ENCODE data around the gene ZEB2.

The ZEB2 gene

DNA sequence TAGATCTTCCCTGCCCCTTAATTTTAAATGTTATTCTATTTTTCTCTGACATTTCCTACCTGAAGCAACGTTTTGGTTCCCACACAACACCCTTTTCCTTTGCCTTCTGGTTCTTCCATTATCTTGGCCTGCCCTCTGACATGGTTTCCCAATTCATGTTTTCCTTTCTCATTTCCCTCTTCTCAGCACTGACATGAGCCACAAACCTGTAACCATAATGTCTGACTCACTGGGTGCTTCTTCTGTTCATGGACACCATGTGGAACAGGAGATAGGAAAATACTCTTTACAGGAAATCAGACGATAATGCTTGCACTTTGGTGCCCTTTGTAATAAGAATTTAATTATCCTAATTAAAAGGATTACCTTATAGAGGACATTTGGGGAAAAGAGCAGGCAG lies 142.0 kb downstream of the ZEB2 start:
- CTCF ChIA-PET, result no interaction called here
- DNase-seq (ENCODE audit: extremely low spot score), result no peak
- POLR2A ChIA-PET, result no interaction called here
- TF ChIP-seq CTBP1 (IDR thresholded peaks at IDR 0.05; ENCODE audit: borderline replicate concordance) (no peak), NFRKB (IDR thresholded peaks at IDR 0.05) (no peak), SUZ12 (IDR thresholded peaks at IDR 0.05) (no peak), ARNT (IDR thresholded peaks at IDR 0.05) (no peak), SP1 (IDR thresholded peaks at IDR 0.05) (no peak), ELF4 (IDR thresholded peaks at IDR 0.05) (no peak), BHLHE40 (IDR thresholded peaks at IDR 0.05; ENCODE audit: borderline replicate concordance) (no peak)
- TF ChIP-seq, protein P1, sequence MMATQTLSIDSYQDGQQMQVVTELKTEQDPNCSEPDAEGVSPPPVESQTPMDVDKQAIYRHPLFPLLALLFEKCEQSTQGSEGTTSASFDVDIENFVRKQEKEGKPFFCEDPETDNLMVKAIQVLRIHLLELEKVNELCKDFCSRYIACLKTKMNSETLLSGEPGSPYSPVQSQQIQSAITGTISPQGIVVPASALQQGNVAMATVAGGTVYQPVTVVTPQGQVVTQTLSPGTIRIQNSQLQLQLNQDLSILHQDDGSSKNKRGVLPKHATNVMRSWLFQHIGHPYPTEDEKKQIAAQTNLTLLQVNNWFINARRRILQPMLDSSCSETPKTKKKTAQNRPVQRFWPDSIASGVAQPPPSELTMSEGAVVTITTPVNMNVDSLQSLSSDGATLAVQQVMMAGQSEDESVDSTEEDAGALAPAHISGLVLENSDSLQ (IDR thresholded peaks at IDR 0.05), result no peak

DNA sequence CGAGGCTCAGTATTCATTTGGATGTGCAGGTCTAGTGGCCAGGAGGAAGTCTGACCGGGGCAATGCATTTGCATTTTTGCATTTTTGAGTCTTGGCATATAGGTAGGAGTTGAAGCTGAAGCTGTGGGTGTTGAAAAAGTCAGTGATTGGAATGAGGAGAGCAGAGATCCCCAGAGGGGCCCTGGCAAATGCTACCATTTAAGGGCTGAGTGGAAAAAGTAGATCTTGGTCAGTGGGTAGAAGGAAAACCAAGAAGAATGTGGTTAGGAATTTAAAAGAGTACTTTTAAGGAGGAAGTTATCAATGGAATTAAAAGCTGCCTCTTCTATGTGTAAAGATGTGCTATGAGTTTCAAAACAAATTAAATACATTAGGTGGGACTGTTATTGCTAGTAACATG lies 143.0 kb downstream of the ZEB2 start:
- CTCF ChIA-PET, result no interaction called here

DNA sequence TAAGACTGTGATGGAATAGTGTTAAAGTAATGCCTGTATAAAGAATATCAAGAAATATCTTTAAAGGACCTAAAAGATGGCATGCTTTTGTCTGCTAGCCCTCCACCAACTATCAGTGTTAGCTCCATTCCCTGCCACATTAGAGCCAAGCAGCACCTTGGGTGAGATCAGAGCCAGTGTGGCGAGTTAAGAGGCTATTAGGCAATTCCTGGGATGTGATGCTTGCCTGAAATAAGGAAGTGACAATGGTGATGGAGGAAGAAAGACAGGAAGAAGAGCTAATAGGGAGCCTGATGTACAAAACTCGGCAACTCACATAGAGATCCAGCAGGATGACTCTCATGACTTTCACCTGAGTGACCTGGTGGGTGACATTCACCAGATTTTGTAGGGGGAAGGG lies 143.5 kb downstream of the ZEB2 start:
- CTCF ChIA-PET, result interaction anchor here (0.5 kb wide), 1 partner anchor 243 kb away, joined by 4 read pairs; no protein-coding TSS in a partner anchor
- no peak for DNase-seq (ENCODE audit: extremely low spot score)
- POLR2A ChIA-PET, result no interaction called here
- TF ChIP-seq, protein P1 (IDR thresholded peaks at IDR 0.05), result no peak
- TF ChIP-seq SP1 (IDR thresholded peaks at IDR 0.05) (no peak), L3MBTL2 (conservative IDR thresholded peaks at IDR 0.05) (no peak), FOXA1 (IDR thresholded peaks at IDR 0.05) (no peak), ARNT (IDR thresholded peaks at IDR 0.05) (no peak), NFRKB (IDR thresholded peaks at IDR 0.05) (no peak), FOXK2 (IDR thresholded peaks at IDR 0.05) (no peak), ZNF384 (IDR thresholded peaks at IDR 0.05) (no peak), LEF1 (IDR thresholded peaks at IDR 0.05; ENCODE audit: borderline replicate concordance) (no peak), HDGF (IDR thresholded peaks at IDR 0.05; ENCODE audit: borderline replicate concordance) (no peak), BHLHE40 (IDR thresholded peaks at IDR 0.05; ENCODE audit: borderline replicate concordance) (no peak), SUZ12 (IDR thresholded peaks at IDR 0.05) (no peak), ELF4 (IDR thresholded peaks at IDR 0.05) (no peak), CTBP1 (IDR thresholded peaks at IDR 0.05; ENCODE audit: borderline replicate concordance) (no peak), FOXM1 (IDR thresholded peaks at IDR 0.05; ENCODE audit: borderline replicate concordance) (no peak), TARDBP (IDR thresholded peaks at IDR 0.05) (no peak)

More for the DNA sequence above, 143.0 kb downstream of the ZEB2 start:
- DNase-seq (ENCODE audit: extremely low spot score), result no peak
- TF ChIP-seq BHLHE40 (IDR thresholded peaks at IDR 0.05; ENCODE audit: borderline replicate concordance) (no peak), CTBP1 (IDR thresholded peaks at IDR 0.05; ENCODE audit: borderline replicate concordance) (no peak), SUZ12 (IDR thresholded peaks at IDR 0.05) (no peak), TARDBP (IDR thresholded peaks at IDR 0.05) (no peak), SP1 (IDR thresholded peaks at IDR 0.05) (no peak), ZNF384 (IDR thresholded peaks at IDR 0.05) (no peak), FOXK2 (IDR thresholded peaks at IDR 0.05) (no peak), FOXA1 (IDR thresholded peaks at IDR 0.05) (no peak), L3MBTL2 (conservative IDR thresholded peaks at IDR 0.05) (no peak), HDGF (IDR thresholded peaks at IDR 0.05; ENCODE audit: borderline replicate concordance) (no peak), ARNT (IDR thresholded peaks at IDR 0.05) (no peak), ELF4 (IDR thresholded peaks at IDR 0.05) (no peak), FOXM1 (IDR thresholded peaks at IDR 0.05; ENCODE audit: borderline replicate concordance) (no peak), NFRKB (IDR thresholded peaks at IDR 0.05) (no peak), LEF1 (IDR thresholded peaks at IDR 0.05; ENCODE audit: borderline replicate concordance) (no peak)
- TF ChIP-seq, protein P1 (IDR thresholded peaks at IDR 0.05), result no peak
- POLR2A ChIA-PET, result no interaction called here

DNA sequence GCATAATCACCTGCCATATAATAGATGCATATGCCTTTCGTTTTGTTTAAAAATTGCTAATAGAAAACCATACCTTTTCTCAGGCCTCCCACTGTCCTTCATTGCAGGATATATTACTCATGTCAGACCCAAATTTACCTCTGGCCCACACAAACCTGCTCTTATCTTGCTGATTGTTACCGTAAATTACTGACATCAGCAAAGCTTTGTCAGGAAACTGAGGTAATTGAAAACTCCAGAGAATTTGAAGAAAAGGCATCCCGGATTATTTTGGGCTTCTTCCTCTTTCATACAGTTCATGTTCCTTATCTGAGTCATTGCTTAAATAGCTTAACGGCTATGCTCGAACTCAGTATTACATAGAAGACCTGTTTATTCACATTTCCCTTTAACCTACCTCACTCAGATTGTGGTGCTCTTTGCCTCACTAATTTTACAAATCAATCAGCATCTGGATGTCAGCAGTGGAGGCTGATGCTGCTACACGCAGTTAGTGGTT lies 145.7 kb downstream of the ZEB2 start:
- ChIA-PET CTCF (no interaction called here), POLR2A (no interaction called here)
- TF ChIP-seq BHLHE40 (IDR thresholded peaks at IDR 0.05; ENCODE audit: borderline replicate concordance) (no peak), HDGF (IDR thresholded peaks at IDR 0.05; ENCODE audit: borderline replicate concordance) (no peak), ARNT (IDR thresholded peaks at IDR 0.05) (no peak), NFRKB (IDR thresholded peaks at IDR 0.05) (no peak), SUZ12 (IDR thresholded peaks at IDR 0.05) (no peak), SP1 (IDR thresholded peaks at IDR 0.05) (no peak), L3MBTL2 (conservative IDR thresholded peaks at IDR 0.05) (no peak), FOXK2 (IDR thresholded peaks at IDR 0.05) (no peak), ELF4 (IDR thresholded peaks at IDR 0.05) (no peak), ZNF384 (IDR thresholded peaks at IDR 0.05) (no peak), FOXA1 (IDR thresholded peaks at IDR 0.05) (no peak), LEF1 (IDR thresholded peaks at IDR 0.05; ENCODE audit: borderline replicate concordance) (no peak), TARDBP (IDR thresholded peaks at IDR 0.05) (no peak), CTBP1 (IDR thresholded peaks at IDR 0.05; ENCODE audit: borderline replicate concordance) (no peak), FOXM1 (IDR thresholded peaks at IDR 0.05; ENCODE audit: borderline replicate concordance) (no peak)
- TF ChIP-seq, protein P1 (IDR thresholded peaks at IDR 0.05), result no peak
- no peak for DNase-seq (ENCODE audit: extremely low spot score)

DNA sequence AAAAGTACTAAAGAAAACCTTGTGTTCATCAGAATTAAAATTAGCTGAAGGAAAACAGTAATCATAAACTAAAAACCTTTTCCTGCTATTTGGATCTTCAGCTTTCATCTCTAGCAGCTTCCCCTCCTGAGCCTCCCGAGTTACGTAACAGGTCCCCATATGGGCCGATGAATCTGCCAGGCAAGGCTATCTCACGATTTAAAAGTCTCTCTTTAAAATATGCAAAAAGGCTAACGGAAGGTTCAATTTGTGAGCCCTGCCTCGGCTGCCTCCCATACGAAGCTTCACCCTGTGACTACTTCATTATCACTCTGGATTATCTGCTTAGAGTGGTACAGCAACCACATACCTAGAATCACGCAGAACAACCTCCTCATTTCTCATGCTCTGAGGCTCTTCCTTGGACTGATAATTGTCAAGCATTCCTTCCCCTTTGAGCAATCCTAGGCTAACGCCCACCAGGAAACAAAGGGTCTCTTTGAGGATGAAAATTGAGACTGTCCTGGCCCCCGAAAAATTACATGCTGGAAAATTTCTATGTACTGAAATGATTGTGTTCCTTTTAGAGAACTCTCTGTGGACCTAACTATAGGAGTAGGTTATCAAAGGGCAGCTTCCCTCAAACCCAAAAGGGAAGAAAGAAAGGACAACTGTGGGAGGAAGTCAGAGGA lies 147.4 kb downstream of the ZEB2 start:
- POLR2A ChIA-PET, result no interaction called here
- no peak for DNase-seq (ENCODE audit: extremely low spot score)
- CTCF ChIA-PET, result no interaction called here
- TF ChIP-seq SP1 (IDR thresholded peaks at IDR 0.05) (no peak), FOXM1 (IDR thresholded peaks at IDR 0.05; ENCODE audit: borderline replicate concordance) (no peak), ARNT (IDR thresholded peaks at IDR 0.05) (no peak), TARDBP (IDR thresholded peaks at IDR 0.05) (no peak), ELF4 (IDR thresholded peaks at IDR 0.05) (no peak), BHLHE40 (IDR thresholded peaks at IDR 0.05; ENCODE audit: borderline replicate concordance) (no peak), HDGF (IDR thresholded peaks at IDR 0.05; ENCODE audit: borderline replicate concordance) (no peak), NFRKB (IDR thresholded peaks at IDR 0.05) (no peak), L3MBTL2 (conservative IDR thresholded peaks at IDR 0.05) (no peak), CTBP1 (IDR thresholded peaks at IDR 0.05; ENCODE audit: borderline replicate concordance) (no peak), FOXK2 (IDR thresholded peaks at IDR 0.05) (no peak), FOXA1 (IDR thresholded peaks at IDR 0.05) (no peak), LEF1 (IDR thresholded peaks at IDR 0.05; ENCODE audit: borderline replicate concordance) (no peak), ZNF384 (IDR thresholded peaks at IDR 0.05) (no peak), SUZ12 (IDR thresholded peaks at IDR 0.05) (no peak)
- TF ChIP-seq, protein P1 (IDR thresholded peaks at IDR 0.05), result no peak

All from HEK293T (cell line).